CD4-positive, alpha-beta T cell treated with Interleukin-15 for 4 hours (primary cell): Measurements from ENCODE around the gene PLPP2.
"Not testable (repeated sequence)": the region's sequence is repeated elsewhere in the genome, so short reads cannot be mapped to it uniquely, and the experiment has no call there.

Experiments
- DNase-seq: peaks from one replicate; pipeline ENCODE4 v3.0.0-alpha.2; 2020; ENCODE audit warnings: low spot score

PLPP2 gene

DNA sequence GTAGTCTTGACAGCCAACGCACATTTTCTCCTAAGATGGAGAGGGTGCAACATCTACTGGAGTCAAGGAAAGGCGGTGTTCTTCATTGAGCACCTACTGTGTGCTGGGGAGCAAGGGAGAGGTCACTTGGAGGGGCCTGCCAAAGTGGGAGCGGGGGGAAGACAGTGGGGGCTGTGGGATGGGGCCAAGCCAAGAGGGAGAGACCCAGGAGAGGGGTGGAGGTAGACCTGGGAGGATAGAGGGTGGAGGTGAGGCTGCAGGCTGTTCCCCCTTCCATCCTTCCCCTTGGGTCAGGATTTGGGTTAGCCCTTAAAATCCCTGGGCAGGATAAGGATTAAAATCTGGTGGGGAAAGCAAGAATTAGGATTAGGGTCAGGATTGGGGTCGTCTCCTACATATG, 1.7 kb upstream of the PLPP2 start:
- no peak for DNase-seq

GRCh38 chr19:292281-292884, 1.2 kb upstream of the PLPP2 start:
- no peak for DNase-seq

- no peak for DNase-seq
These were observed 518 bp upstream of the PLPP2 start for GRCh38 chr19:291561-292280.

- no peak for DNase-seq
These were observed 714 bp downstream of the PLPP2 start for GRCh38 chr19:290372-291005.

GRCh38 chr19:289651-290371, 1.4 kb downstream of the PLPP2 start:
- peak; percentile 35 for DNase-seq

GRCh38 chr19:288911-289310, 2.3 kb downstream of the PLPP2 start:
- DNase-seq: no peak

DNA sequence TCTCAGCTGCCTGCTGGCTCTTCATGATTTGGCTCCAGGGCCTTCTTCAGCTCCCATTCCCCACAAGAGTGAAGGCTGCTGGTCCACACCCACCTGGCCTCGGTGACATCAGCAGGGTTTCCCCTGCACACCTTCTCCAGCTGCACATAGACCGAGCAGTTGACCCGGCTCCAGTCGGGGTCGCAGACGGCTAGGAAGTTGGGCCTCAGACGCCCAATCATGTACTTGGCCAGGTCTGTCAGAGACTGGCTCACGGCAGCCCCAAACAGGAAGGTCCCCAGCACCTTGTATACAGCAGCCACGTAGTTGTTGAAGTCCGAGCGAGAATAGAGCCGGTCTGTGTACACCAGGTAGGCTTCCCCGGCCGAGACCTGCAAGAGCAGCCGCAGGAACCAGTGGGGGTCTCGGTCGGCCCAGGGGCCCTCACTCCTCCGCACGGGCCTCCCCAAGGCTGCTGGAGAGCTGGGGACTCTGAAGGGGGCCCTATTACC, 3.8 kb downstream of the PLPP2 start:
- DNase-seq: no peak

DNA sequence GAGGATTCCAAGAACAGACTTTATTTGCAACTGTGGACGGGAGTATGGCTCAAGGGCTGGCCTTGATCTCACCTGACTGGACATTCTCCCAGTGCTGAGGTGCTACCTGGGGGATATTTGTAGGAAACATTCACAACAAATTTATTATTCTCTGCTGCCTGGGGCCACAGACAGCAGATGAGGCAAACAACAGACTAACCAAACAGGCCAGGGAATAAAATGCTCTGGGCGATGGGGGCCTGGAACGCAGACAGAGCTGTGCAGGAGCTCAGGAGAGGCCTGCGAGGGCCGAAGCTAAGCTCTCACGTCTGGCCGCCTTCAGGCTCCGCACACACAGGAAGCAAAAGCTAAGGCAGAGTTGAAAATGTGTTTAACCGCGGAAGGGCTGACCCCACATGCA, 7.8 kb downstream of the PLPP2 start:
- no peak for DNase-seq

DNA sequence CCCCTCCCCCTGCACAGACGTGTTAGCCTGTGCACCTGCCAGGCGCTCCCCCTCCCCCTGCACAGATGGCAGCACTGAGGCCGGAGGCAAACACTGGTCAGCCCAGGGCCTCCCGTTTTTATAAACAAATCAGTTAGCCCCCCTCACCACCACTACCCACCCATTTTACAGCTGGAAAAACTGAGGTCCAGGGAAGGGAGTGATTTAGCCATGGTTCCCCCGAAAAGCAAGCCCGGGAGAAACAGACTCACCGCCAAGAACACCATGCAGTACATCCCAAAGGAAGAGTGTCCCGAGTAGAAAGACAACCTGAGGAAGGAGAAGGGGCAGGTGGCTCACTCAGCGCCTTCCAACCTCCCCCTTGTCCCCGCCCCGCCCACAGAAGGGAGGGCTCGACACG, 8.7 kb downstream of the PLPP2 start:
- DNase-seq: no peak

DNA sequence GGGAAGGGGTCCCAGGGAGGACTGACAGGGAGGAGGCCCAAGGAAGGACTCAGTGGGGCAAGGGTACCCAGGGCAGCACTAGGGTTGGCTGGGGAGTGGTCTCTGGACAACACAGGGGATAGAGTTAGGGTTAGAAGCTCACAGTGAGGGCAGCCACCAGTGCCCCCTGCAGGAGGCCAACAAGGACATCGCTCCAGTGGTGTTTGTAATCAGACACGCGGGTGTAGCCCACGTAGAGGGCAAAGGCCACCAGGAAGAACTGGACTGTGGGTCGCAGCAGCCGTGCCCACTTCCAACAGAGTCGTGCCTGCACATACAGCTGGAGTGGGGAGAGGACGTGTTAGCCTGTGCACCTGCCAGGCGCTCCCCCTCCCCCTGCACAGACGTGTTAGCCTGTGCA, 9.2 kb downstream of the PLPP2 start:
- no peak for DNase-seq

DNA sequence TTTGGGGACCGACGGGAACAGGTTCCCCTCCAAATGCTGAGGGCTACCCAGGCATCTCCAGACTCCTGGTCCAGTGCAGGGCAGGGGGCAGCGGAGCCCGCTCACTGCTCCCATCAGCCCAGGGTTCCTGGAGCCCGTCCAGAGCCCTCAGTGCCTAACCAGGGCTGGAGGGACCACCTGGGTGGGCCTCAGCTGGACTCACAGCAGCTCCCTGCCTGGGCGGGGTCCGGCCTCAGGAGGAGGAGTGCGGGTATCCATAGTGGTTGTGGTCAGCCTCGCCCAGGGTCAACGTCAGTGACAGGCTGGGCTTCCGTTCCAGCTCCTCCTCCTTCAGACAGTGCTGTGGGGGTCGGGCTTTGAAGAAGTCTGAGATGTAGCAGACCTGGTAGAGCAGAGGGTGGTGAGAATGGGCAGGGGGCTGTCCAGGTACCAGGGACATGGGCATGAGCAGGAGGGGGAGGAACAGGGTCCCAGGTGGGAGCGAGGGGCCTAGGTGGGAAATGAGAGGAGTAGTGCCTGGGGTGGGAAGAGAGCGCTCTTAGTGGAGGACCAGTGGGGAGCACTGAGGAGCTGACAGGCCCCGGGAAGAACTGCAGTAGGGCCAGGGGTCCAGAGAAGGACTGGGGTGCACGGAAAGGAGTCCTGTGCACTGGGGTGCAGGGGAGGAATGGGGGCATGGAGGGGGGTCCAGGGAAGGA, 9.9 kb downstream of the PLPP2 start:
- no peak for DNase-seq

GRCh38 chr19:280541-281009, 10.6 kb downstream of the PLPP2 start:
- no peak for DNase-seq

GRCh38 chr19:279656-280055, 11.5 kb downstream of the PLPP2 start:
- no peak for DNase-seq

DNA sequence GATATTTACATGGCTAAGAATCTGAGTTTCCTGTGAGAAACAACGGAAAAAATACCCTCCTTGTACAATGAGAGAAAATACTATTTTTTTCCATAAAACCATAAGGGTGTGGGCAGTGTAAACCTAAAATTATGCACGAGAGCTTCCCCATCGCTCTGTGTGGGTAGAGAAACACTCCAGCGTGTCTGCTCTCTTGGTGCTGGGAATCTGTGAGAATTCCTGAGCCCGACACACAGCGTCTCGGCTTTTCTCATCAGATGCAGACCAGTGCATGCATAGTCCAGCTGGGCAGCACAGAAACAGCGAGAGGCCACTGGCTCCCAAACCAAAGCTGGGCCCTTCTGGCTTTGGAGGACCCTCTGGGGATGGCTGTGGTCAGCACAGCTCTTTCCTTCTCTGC, 12.0 kb downstream of the PLPP2 start:
- DNase-seq: no peak

DNA sequence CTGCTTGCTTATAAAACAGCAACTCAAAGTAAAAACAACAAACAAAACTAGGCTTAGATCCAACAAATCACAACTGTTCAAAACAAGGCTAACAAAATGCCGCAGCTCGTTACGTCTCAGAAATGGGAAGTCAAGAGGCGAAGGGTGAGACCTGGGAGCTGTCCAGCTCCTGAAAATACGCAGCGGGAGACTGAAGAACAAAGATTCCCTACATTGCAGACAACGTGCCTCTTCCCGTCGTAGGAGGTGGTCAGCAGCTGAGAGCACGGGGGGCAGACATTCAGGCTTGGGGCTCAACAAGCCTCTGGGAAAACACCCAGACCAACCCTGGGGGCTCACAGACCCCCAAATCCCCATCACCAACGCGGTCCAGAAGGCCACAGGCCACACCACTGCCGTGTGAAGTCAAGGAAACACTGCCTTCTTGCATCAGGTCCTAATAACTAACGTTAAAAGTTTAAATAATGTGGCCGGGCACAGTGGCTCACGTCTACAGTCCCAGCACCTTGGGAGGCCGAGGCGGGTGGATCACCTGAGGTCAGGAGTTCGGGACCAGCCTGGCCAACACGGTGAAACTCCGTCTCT, 13.5 kb downstream of the PLPP2 start:
- no peak for DNase-seq

GRCh38 chr19:277131-277530, 14.1 kb downstream of the PLPP2 start:
- DNase-seq: no peak

- no peak for DNase-seq
These were observed 15.1 kb downstream of the PLPP2 start for GRCh38 chr19:275958-276646.

DNA sequence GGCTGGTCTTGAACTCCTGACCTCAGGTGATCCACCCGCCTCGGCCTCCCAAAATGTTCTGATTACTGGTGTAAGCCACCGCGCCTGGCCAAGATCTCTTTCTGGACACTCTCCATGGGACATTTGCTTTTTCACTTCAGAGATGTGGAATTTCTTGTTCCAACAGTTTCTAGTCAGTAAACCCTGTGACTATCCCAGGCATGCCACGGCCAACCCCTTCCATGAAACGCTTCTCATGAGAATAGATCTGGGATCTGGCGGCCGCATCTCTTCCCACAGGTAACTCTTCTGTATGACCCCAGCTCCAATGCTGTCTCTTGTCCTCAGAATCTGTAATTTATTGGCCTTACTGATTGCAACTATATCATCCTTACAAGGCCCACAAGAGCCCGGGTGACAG, 16.2 kb downstream of the PLPP2 start:
- DNase-seq: no peak

GRCh38 chr19:273393-273792, 17.8 kb downstream of the PLPP2 start:
- no peak for DNase-seq

DNA sequence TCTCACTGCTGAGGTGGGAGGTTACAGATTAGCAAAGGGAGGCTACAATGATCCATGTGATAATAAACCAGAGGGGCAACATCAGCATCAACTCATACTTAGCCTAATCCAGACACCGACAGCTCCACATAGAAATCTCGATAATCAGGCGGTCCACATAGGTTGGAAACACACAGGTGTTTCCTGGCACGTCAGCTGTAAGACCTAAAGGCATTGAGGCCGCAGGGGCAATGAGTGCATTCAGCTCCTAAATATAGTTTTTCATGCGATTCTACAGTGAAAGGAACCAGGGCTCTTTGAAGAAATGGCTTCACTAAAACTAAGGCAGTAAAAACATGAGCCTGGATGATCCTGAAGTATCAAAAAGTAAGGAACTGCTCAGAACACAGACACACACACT, 19.3 kb downstream of the PLPP2 start:
- DNase-seq: no peak

DNA sequence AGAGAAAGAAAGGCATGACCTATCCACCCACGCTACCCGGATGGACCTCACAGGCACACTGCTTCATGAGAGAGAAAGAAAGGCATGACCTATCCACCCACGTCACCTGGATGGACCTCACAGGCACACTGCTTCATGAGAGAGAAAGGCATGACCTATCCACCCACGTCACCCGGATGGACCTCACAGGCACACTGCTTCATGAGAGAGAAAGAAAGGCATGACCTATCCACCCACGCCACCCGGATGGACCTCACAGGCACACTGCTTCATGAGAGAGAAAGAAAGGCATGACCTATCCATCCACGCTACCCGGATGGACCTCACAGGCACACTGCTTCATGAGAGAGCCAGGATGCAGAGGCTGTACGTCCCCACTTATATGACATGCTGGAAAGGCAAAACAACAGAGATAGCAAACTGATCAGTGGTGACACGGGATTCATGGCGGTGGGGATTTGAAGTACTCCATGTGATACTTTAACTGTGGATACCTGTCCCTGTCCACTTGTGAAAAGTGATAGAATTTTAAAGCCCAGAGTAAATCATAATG, 20.4 kb downstream of the PLPP2 start:
- not testable (repeated sequence) for DNase-seq
